HL-60 (cell line): ENCODE measurements around the gene GPD1.
A peak's percentile ranks its signal among the peaks of the same experiment; 100 is the strongest.

Source experiments
- DNase-seq, 2 experiments: peaks; one replicate each; pipeline ENCODE4 v3.0.0-alpha.2; 2010 to 2020; ENCODE audit warnings: low read depth in 1 of 2, low spot score in 1 of 2
- H3K27ac ChIP-seq: fragments of 250-450 bp; sonication (Bioruptor Pico); replicated peaks from 2 replicates; pipeline ENCODE4 v1.5.1; 2020; ENCODE audit warnings: mild to moderate bottlenecking, moderate library complexity
- H3K27me3 ChIP-seq: fragments of 250-450 bp; sonication (Bioruptor Pico); 2 replicates; pipeline ENCODE4 v1.5.1; 2021; ENCODE audit warnings: mild to moderate bottlenecking, moderate library complexity; ENCODE audit not compliant: insufficient read depth, poor library complexity, severe bottlenecking
- H3K4me3 ChIP-seq: replicated peaks from 2 replicates; pipeline ENCODE4 v1.5.1; 2011; ENCODE audit warnings: mild to moderate bottlenecking, control low read depth, low read length; ENCODE audit not compliant: insufficient read depth
- GABPA ChIP-seq: IDR thresholded peaks from 2 replicates; pipeline ENCODE4 v1.6.1; 2012; ENCODE audit warnings: low read depth
- POLR2AphosphoS5 ChIP-seq: IDR thresholded peaks from 2 replicates; pipeline ENCODE4 v1.6.1; 2012; ENCODE audit warnings: low read depth
- REST ChIP-seq: IDR thresholded peaks from 2 replicates; pipeline ENCODE4 v1.6.1; 2012; ENCODE audit warnings: low read depth; ENCODE audit not compliant: insufficient replicate concordance
- SPI1 ChIP-seq: IDR thresholded peaks from 2 replicates; pipeline ENCODE4 v1.6.1; 2012; ENCODE audit warnings: low read depth, mild to moderate bottlenecking, borderline replicate concordance
- TF ChIP-seq, protein P1 (sequence below): IDR thresholded peaks from one replicate; pipeline ENCODE4 v1.5.1; 2011; ENCODE audit warnings: low read length, control low read depth, inconsistent platforms; ENCODE audit not compliant: insufficient read depth

Gene GPD1

GRCh38 chr12:50112456-50113218 lies 8.8 kb downstream of the GPD1 start:
- peak overlapping the region; percentile 81 for H3K27ac ChIP-seq
- TF ChIP-seq POLR2AphosphoS5 (no peak; the same call in 1 of the 2 replicates), SPI1 (no peak), GABPA (no peak), REST (no peak)
- TF ChIP-seq, protein P1, sequence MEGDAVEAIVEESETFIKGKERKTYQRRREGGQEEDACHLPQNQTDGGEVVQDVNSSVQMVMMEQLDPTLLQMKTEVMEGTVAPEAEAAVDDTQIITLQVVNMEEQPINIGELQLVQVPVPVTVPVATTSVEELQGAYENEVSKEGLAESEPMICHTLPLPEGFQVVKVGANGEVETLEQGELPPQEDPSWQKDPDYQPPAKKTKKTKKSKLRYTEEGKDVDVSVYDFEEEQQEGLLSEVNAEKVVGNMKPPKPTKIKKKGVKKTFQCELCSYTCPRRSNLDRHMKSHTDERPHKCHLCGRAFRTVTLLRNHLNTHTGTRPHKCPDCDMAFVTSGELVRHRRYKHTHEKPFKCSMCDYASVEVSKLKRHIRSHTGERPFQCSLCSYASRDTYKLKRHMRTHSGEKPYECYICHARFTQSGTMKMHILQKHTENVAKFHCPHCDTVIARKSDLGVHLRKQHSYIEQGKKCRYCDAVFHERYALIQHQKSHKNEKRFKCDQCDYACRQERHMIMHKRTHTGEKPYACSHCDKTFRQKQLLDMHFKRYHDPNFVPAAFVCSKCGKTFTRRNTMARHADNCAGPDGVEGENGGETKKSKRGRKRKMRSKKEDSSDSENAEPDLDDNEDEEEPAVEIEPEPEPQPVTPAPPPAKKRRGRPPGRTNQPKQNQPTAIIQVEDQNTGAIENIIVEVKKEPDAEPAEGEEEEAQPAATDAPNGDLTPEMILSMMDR, result no peak
- peak; percentile 45 to 55 for DNase-seq
- H3K4me3 ChIP-seq, result peak overlapping the region; percentile 88
- no peaks in the 10 kb centered on the region for H3K27me3 ChIP-seq

GRCh38 chr12:50117057-50117622 lies 13.3 kb downstream of the GPD1 start:
- no peak for DNase-seq
- Histone ChIP-seq H3K27ac (no peak overlapping the region), H3K27me3 (no peaks in the 10 kb centered on the region), H3K4me3 (no peak overlapping the region)
- TF ChIP-seq REST, result no peak
- TF ChIP-seq POLR2AphosphoS5, result no peak
- TF ChIP-seq SPI1, result no peak

GRCh38 chr12:50119387-50119786 lies 15.6 kb downstream of the GPD1 start:
- H3K27ac ChIP-seq, result no peak overlapping the region
- DNase-seq, result no peak
- no peaks in the 10 kb centered on the region for H3K27me3 ChIP-seq
- H3K4me3 ChIP-seq, result no peak overlapping the region
- TF ChIP-seq, protein P1, result no peak
- TF ChIP-seq SPI1 (no peak), REST (no peak), GABPA (no peak), POLR2AphosphoS5 (no peak)
